ENCODE measurements around the gene FCHSD2. TPM values are rescaled to one million over a fixed set of nuclear protein-coding genes. Genes with fewer than 3 reads are reported as not detected.
"Not testable (repeated sequence)": the region's sequence is repeated elsewhere in the genome, so short reads cannot be mapped to it uniquely, and the experiment has no call there.

FCHSD2 gene
- total RNA-seq, 1 donor from 2014 or later = 22.2 TPM

- no peak overlapping the region for H3K9ac ChIP-seq
- peak; percentile 72 for DNase-seq (ENCODE audit: low spot score)
- peaks cover 15% of the 10 kb centered on the region for H3K4me1 ChIP-seq
- H2AFZ ChIP-seq (replicated peaks) = peak overlapping the region; percentile 99
- no peak overlapping the region for H3K27ac ChIP-seq
- Mint-ChIP-seq H3K27ac (peak overlapping the region; percentile 87), H3K9me3 (no peaks in the 10 kb centered on the region), H3K27me3 (ENCODE audit: insufficient read depth, low read depth) (peaks cover 9% of the 10 kb centered on the region), H3K4me1 (peaks cover 31% of the 10 kb centered on the region), H3K4me3 (peak overlapping the region; percentile 94), H3K36me3 (peaks cover 8% of the 10 kb centered on the region)
- H3K27me3 ChIP-seq = no peaks in the 10 kb centered on the region
- H3K4me3 ChIP-seq = peak overlapping the region; percentile 89
- H3K4me2 ChIP-seq = peak overlapping the region; percentile 85
- no peak for TF ChIP-seq EZH2 (IDR thresholded peaks at IDR 0.05)
- peak; percentile 59 for TF ChIP-seq CTCF (IDR thresholded peaks at IDR 0.05)
- peaks cover 16% of the 10 kb centered on the region for H3F3A ChIP-seq (ENCODE audit: low read depth)
- no peaks in the 10 kb centered on the region for H3K9me3 ChIP-seq (ENCODE audit: low read depth)
- peaks cover 4% of the 10 kb centered on the region for H3K79me2 ChIP-seq (ENCODE audit: low read depth)
- H4K20me1 ChIP-seq (ENCODE audit: low read depth) = no peaks in the 10 kb centered on the region
- no peaks in the 10 kb centered on the region for H3K36me3 ChIP-seq
Observed at GRCh38 chr11:72812967-72813739, 329.0 kb downstream of the FCHSD2 start.

GRCh38 chr11:72812604-72812966 is 329.5 kb downstream of the FCHSD2 start:
- H3K4me3 Mint-ChIP-seq = peak overlapping the region; percentile 94
- peaks cover 4% of the 10 kb centered on the region for H3K79me2 ChIP-seq (ENCODE audit: low read depth)
- H3K4me1 ChIP-seq = peaks cover 15% of the 10 kb centered on the region
- H3K9me3 Mint-ChIP-seq = no peaks in the 10 kb centered on the region
- H3K4me2 ChIP-seq = peak overlapping the region; percentile 85
- H3K27me3 ChIP-seq = no peaks in the 10 kb centered on the region
- peaks cover 31% of the 10 kb centered on the region for H3K4me1 Mint-ChIP-seq
- H3K9ac ChIP-seq = no peak overlapping the region
- H3K9me3 ChIP-seq (ENCODE audit: low read depth) = no peaks in the 10 kb centered on the region
- H3K36me3 Mint-ChIP-seq = peaks cover 8% of the 10 kb centered on the region
- no peak for TF ChIP-seq CTCF (IDR thresholded peaks at IDR 0.05)
- TF ChIP-seq EZH2phosphoT487 (IDR thresholded peaks at IDR 0.05) = no peak
- TF ChIP-seq EZH2 (IDR thresholded peaks at IDR 0.05) = no peak
- peaks cover 17% of the 10 kb centered on the region for H3F3A ChIP-seq (ENCODE audit: low read depth)
- no peaks in the 10 kb centered on the region for H3K36me3 ChIP-seq
- peaks cover 9% of the 10 kb centered on the region for H3K27me3 Mint-ChIP-seq (ENCODE audit: insufficient read depth, low read depth)
- no peak for DNase-seq (ENCODE audit: low spot score)
- no peak overlapping the region for H3K27ac ChIP-seq
- peak overlapping the region; percentile 87 for H3K27ac Mint-ChIP-seq
- no peaks in the 10 kb centered on the region for H4K20me1 ChIP-seq (ENCODE audit: low read depth)
- no peak overlapping the region for H2AFZ ChIP-seq (replicated peaks)
- H3K4me3 ChIP-seq = no peak overlapping the region

GRCh38 chr11:72811686-72812085 is 330.4 kb downstream of the FCHSD2 start:
- peaks cover 31% of the 10 kb centered on the region for H3K4me1 Mint-ChIP-seq

GRCh38 chr11:72808331-72808798 is 333.8 kb downstream of the FCHSD2 start:
- peaks cover 8% of the 10 kb centered on the region for H3K36me3 Mint-ChIP-seq
- no peak overlapping the region for H3K4me3 Mint-ChIP-seq
- Histone ChIP-seq H3K27me3 (no peaks in the 10 kb centered on the region), H3K36me3 (no peaks in the 10 kb centered on the region), H3F3A (ENCODE audit: low read depth) (peaks cover 7% of the 10 kb centered on the region), H4K20me1 (ENCODE audit: low read depth) (no peaks in the 10 kb centered on the region), H3K79me2 (ENCODE audit: low read depth) (peaks cover 4% of the 10 kb centered on the region), H3K4me2 (no peak overlapping the region), H3K4me3 (no peak overlapping the region), H3K27ac (no peak overlapping the region), H2AFZ (replicated peaks) (no peak overlapping the region), H3K4me1 (peaks cover 4% of the 10 kb centered on the region), H3K9me3 (ENCODE audit: low read depth) (no peaks in the 10 kb centered on the region), H3K9ac (no peak overlapping the region)
- peaks cover 21% of the 10 kb centered on the region for H3K4me1 Mint-ChIP-seq
- TF ChIP-seq EZH2 (IDR thresholded peaks at IDR 0.05) = no peak
- TF ChIP-seq EZH2phosphoT487 (IDR thresholded peaks at IDR 0.05) = no peak
- peak; percentile 0 for DNase-seq (ENCODE audit: low spot score)
- no peak overlapping the region for H3K27ac Mint-ChIP-seq
- peaks cover 5% of the 10 kb centered on the region for H3K27me3 Mint-ChIP-seq (ENCODE audit: insufficient read depth, low read depth)
- no peaks in the 10 kb centered on the region for H3K9me3 Mint-ChIP-seq

More at GRCh38 chr11:72811686-72812085, 330.4 kb downstream of the FCHSD2 start:
- not testable (repeated sequence) for H3K79me2 ChIP-seq (ENCODE audit: low read depth); H3K27ac Mint-ChIP-seq; H4K20me1 ChIP-seq (ENCODE audit: low read depth); H3K9ac ChIP-seq; H3K4me2 ChIP-seq; H3K9me3 ChIP-seq (ENCODE audit: low read depth); H3K27ac ChIP-seq; H3K36me3 Mint-ChIP-seq; H2AFZ ChIP-seq (replicated peaks); DNase-seq (ENCODE audit: low spot score); H3K27me3 ChIP-seq; H3K9me3 Mint-ChIP-seq; H3K4me3 ChIP-seq; H3K36me3 ChIP-seq; H3K27me3 Mint-ChIP-seq (ENCODE audit: insufficient read depth, low read depth)
- peaks cover 15% of the 10 kb centered on the region for H3K4me1 ChIP-seq
- H3K4me3 Mint-ChIP-seq = peak overlapping the region; percentile 44
- peaks cover 23% of the 10 kb centered on the region for H3F3A ChIP-seq (ENCODE audit: low read depth)
